NOMO-1 treated with dmso at 0.1 percent for 144 hours (cell line): ENCODE measurements around the gene COBL.

Experiments
- DNase-seq: peaks from one replicate; lab custom pipeline; 2025; ENCODE audit not compliant: unreplicated experiment; lab: John Stamatoyannopoulos, UW

Gene COBL

GRCh38 chr7:51151455-51151854 lies 165.2 kb downstream of the COBL start:
- DNase-seq = no peak

GRCh38 chr7:51150193-51150592 lies 166.4 kb downstream of the COBL start:
- no peak for DNase-seq

- DNase-seq = no peak
Measured at GRCh38 chr7:51148216-51148615, 168.4 kb downstream of the COBL start.

- no peak for DNase-seq
Measured at GRCh38 chr7:51146816-51147586, 169.6 kb downstream of the COBL start.

GRCh38 chr7:51144178-51144577 lies 172.4 kb downstream of the COBL start:
- DNase-seq = no peak

GRCh38 chr7:51142741-51143385 lies 173.7 kb downstream of the COBL start:
- DNase-seq = no peak

GRCh38 chr7:51141451-51142003 lies 175.1 kb downstream of the COBL start:
- no peak for DNase-seq

- DNase-seq = no peak
Measured at GRCh38 chr7:51140199-51141164, 176.1 kb downstream of the COBL start.

GRCh38 chr7:51139796-51140195 lies 176.8 kb downstream of the COBL start:
- DNase-seq = no peak

- no peak for DNase-seq
Measured at GRCh38 chr7:51138123-51139085, 178.2 kb downstream of the COBL start.

- DNase-seq = no peak
Measured at GRCh38 chr7:51135576-51135975, 181.0 kb downstream of the COBL start.

- DNase-seq = no peak
Measured at GRCh38 chr7:51134013-51134441, 182.6 kb downstream of the COBL start.

GRCh38 chr7:51132661-51133060 lies 183.9 kb downstream of the COBL start:
- DNase-seq = no peak

GRCh38 chr7:51129527-51130472 lies 186.8 kb downstream of the COBL start:
- DNase-seq = no peak

- DNase-seq = no peak
Measured at GRCh38 chr7:51128545-51129435, 187.8 kb downstream of the COBL start.

- DNase-seq = no peak
Measured at GRCh38 chr7:51127618-51127904, 189.0 kb downstream of the COBL start.

GRCh38 chr7:51126813-51127617 lies 189.6 kb downstream of the COBL start:
- DNase-seq = no peak
